Stimulated activated CD4-positive, alpha-beta T cell treated with anti-CD3 and anti-CD28 coated beads, TNF-alpha, amount 100 ng/mL, for 48 hours (primary cell): Measurements from ENCODE around the gene AP5Z1.
A peak's percentile ranks its signal among the peaks of the same experiment; 100 is the strongest.
"Not testable (repeated sequence)": the region's sequence is repeated elsewhere in the genome, so short reads cannot be mapped to it uniquely, and the experiment has no call there.

Source experiments
- DNase-seq, 3 donors: peaks; one replicate each; pipeline ENCODE4 v3.0.0-alpha.2; 2020; ENCODE audit warnings: low read depth in 3 of 3

AP5Z1 gene

DNA sequence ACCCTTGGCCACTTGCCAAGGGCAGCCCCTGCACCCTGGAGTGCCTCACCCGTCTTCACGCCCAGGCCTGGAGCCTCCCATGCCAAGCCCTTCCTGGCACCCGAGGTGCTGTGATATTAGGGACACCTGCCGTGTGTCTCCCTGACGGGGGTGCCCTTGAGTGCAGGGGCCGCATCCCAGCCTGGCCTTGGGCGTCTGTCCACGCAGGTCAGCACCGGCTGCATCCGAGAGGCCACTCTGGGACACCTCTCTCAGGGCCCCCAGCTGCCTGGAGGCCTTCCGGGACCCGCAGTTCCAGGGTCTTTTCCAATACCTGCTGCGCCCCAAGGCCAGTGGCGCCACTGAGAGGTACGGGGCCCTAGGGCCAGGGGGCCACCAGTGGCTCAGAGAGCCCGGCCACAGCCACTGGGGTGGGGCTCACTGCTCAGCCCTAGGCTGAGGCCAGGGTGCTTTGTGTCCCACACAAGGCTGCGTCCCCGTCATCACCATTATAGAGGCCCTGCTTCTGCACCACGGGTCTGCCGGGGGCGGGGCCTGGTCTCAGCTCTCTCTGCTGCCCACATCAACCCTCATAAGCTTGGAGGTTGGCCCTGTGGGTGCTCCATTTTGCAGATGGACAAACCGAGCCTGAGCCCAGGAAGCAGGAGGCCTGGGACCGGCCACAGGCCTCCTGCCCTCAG lies 12.7 kb downstream of the AP5Z1 start:
- DNase-seq: no peak

DNA sequence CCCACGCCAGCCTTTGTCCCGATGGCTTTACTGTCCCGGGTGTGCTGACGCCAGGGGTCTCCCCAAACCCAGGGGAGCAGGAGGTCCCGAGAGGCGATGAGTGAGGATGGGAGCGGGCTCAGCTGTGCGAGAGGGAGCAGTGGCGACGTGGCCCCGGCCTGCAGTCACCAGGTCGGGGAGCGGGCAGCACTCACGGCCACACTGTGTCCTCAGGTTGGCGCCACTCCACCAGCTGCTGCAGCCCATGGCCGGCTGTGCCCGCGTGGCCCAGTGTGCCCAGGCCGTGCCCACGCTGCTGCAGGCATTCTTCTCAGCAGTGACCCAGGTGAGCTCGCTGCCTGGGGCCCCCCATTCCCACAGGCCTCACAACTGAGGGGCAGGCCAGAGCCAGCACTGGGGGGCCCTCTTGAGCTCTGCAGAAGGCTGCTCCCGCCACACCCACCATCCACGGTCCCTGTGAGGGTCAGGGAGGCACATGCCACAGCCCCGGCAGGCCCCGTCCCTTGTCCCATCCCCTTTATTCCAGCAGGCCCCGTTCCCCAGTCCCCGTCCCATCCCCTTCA lies 13.3 kb downstream of the AP5Z1 start:
- DNase-seq: no peak

DNA sequence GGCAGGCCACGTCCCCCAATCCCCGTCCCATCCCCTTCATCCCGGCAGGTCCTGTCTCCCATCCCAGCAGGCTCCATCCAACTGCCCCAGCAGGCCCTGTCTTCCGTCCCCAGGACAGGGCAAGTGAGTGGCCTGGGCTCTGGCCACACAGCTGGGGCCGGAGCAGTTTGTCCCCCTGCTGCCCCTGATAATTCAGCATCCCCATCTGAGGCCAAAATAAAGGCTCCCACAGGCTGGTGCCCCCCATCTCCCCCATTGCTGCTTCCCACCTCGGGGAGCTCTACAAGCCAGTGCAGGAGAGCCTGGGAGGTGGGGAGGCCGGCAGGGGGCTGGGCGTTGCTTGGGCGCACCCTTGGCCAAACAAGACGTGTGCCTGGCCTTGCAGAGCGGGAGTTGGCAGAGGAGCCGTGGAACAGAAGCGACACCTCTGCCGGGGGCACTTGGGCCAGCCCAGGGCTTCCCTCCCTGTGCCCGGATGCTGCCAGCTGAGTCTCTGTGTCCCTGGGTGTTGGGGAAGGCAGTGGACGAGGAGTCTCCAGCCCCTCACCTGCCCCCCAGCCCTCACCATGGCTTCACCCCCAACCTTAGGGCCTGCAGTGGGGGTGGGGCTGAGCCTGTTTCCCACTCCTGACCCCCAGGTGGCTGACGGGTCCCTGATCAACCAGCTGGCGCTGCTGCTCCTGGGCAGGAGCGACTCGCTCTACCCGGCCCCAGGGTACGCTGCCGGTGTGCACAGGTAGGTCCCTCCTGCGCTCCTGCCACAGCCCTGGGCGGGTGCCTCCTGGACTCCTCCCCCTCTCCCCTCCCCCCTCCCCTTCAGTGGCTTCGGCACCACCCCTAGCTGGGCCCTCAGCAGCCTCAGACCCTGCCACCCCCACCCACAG lies 14.0 kb downstream of the AP5Z1 start:
- no peak for DNase-seq

DNA sequence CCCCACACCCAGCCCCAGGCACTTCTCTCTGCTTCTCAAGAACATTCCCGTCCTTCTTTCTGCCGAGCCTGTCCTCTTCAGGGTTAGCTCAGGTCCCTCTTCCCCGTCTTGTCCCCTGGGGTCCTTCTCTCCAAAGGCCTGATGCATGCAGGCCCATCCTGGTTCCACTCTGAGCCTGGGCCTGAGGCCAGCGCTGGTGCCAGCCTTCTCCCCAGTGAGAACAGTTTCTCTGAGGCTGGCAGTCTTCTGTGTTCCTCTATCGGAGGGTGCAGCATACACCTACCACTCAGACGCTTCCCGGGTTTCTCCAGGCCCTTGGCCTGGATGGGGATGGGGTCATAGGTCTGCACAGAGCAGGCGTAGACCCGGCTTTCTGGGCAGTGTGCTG lies 14.6 kb downstream of the AP5Z1 start:
- DNase-seq: no peak

DNA sequence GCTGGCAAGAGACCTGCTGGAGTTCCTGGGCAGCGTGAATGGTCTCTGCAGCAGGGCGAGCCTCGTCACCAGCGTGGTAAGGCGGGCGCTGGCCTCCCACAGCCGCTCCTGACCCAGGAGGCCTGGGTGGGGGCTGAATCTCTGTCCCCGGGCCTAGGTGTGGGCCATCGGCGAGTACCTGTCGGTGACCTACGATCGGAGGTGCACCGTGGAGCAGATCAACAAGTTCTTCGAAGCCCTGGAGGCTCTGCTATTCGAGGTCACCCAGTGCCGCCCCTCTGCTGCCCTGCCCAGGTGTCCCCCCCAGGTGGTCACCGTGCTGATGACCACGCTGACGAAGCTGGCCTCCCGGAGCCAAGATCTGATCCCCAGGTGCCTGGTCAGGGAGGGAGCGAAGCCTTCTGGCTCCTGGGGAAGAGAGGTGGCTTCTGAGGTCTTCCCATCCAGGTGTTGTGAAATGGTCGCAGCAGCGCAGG lies 15.1 kb downstream of the AP5Z1 start:
- no peak for DNase-seq

DNA sequence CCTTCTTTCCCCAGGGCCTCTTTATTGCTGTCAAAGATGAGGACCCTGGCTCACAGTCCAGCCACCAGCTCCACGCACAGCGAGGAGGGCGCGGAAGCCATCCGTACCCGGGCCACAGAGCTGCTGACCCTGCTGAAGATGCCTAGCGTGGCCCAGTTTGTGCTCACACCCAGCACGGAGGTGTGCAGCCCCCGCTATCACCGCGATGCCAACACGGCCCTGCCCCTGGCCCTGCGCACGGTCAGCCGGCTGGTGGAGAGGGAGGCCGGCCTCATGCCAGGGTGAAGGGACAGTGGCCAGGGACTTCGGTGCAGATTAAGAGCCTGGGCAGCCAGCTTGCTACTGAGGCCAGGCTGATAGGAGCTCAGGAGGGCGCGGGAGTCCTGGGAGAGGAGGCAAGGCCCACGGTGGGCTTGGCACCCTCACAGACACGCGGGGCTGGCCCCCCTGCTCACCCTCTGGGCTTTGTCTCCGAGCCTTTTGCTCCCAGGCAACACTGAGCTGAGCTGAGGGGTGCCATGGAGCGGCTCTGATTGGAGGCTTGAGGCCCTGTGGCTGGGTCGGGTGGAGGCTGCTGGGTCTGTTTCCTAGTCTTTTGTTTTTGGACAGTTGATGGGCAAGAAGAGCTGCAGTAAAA lies 15.8 kb downstream of the AP5Z1 start:
- DNase-seq: no peak

DNA sequence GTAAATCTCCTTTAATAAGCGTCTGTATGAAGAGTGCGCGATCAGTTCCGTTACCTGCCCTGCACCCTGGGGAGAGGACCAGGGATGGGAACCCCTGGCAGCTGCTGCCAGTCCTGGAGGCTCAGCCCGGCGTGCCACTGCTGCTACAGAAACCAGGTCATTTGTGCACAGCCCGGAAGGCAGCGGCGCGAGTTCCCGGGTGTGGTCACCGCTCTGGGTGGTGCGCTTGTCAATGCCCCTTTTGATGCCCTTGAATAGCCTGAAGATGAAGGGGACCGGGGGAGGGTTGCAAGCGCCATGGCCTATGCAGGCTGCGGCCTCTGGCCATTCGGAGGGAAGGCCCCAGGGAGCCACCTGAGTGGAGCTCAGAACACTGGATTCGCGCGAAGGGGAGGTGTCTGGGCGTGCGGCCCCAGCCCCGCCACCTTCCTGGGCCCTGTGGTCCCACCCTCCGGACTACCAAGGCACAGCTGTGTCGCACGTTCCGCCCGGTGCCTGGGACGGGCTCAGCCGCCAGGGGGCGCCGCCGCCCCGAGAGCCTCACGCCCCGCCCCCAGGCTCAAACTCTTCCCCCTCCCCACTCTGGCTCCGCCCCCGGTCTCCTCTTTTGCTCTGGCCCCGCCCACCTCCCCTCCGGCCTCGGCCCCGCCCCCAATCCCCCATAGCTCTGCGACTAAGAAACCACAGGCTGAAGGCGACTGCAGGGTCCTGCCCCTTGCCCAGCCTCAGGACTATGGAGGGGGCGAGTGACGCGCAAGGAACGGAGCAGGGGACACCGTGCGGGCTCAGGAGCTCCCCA lies 16.5 kb downstream of the AP5Z1 start:
- DNase-seq: peak; percentile 60 to 83 (median 68)

DNA sequence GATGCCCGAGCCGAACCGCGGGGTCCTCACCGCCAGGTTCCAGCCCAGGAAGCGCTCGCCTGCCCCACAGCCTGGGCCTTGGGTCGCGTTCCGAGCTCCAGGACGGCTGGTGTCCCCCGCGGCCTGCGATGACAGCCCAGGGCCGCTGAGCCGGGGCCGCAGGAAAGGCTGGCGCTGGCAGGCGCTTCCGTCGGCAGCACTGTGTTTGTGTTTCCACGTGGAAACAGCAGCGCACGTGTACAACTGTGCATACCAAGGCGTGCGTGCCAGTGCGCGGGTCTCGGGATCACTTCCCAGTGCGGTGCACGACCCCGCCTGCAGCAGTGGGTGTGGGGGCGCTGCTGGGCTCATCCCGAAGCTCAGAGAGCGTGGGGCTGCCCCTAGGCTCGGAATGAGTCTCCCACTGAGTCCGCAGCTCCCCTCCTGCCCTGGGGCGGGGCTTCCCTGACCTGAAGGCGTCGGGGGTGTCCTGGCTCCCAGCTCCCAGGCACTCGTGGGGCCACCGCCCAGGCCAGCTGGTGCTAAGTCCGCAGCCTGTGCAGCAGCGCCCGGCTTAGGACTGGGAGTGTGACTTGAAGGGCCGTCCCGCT lies 17.2 kb downstream of the AP5Z1 start:
- DNase-seq: peak in 1 of 3 donors; percentile 8

DNA sequence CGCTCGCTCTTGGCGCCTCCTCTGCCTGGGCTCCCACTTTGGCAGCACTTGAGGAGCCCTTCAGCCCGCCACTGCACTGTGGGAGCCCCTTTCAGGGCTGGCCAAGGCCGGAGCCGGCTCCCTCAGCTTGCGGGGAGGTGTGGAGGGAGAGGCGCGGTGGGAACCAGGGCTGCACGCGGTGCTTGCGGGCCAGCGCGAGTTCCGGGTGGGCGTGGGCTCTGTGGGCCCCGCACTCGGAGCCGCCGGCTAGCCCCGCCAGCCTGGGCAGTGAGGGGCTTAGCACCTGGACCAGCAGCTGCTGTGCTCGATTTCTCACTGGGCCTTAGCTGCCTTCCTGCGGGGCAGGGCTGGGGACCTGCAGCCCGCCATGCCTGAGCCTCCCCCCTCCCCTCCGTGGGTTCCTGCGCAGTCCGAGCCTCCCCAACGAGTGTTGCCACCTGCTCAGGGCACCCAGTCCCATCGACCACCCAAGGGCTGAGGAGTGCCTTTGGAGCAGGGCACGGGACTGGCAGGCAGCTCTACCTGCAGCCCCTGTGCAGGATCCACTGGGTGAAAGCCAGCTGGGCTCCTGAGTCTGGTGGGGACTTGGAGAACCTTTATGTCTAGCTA lies 18.1 kb downstream of the AP5Z1 start:
- DNase-seq: not testable (repeated sequence)

DNA sequence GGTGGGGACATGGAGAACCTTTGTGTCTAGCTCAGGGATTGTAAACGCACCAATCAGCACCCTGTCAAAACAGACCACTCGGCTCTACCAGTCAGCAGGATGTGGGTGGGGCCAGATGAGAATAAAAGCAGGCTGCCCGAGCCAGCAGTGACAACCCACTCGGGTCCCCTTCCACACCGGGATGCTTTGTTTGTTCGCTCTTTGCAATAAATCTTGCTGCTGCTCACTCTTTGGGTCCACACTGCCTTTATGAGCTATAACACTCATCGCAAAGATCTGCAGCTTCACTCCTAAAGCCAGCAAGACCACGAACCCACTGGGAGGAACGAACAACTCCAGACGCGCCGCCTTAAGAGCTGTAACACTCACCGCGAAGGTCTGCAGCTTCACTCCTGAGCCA lies 18.7 kb downstream of the AP5Z1 start:
- DNase-seq: not testable (repeated sequence)

DNA sequence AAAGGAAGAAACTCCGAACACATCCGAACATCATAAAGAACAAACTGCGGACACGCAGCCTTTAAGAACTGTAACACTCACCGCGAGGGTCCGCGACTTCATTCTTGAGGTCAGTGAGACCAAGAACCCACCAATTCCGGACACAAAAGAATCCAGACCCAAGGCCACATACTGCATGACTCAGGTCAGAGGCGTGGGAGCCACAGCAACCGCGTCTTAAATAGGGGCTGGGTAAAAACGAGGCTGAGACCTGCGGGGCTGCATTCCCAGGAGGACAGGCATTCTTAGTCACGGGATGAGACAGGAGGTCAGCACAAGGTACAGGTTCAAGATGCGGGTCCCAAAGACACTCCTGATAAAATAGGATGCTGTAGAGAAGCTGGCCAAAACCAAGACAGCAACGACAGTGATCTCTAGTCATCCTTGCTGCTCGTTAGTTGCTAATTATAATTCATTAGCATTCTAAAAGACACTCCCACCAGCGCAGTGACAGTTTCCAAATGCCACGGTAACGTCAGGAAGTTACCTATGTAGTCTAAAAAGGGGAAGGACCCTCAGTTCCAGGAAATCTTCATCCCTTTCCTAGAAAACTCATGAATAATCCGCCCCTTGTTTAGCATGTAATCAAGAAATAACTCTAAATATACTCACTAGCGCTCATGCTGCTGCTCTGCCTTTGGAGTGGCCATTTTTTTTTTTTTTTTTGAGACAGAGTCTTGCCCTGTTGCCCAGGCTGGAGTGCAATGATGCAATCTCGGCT lies 19.3 kb downstream of the AP5Z1 start:
- DNase-seq: no peak

DNA sequence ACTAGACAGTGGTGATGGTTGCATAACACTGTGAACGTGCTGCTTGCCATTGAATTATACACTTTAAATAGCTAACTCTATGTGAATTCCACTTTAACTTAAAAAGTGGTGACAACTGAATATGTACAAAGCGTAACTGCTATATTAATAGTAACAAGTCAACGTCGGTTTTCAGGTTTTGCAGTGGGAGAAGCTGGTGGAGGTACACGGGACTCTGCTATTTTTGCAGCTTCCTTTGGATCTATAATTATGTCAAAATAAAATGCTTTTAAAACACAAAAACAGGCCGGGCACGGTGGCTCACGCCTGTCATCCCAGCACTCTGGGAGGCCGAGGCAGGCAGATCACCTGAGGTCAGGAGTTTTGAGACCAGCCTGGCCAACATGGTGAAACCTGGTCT lies 21.0 kb downstream of the AP5Z1 start:
- no peak for DNase-seq

DNA sequence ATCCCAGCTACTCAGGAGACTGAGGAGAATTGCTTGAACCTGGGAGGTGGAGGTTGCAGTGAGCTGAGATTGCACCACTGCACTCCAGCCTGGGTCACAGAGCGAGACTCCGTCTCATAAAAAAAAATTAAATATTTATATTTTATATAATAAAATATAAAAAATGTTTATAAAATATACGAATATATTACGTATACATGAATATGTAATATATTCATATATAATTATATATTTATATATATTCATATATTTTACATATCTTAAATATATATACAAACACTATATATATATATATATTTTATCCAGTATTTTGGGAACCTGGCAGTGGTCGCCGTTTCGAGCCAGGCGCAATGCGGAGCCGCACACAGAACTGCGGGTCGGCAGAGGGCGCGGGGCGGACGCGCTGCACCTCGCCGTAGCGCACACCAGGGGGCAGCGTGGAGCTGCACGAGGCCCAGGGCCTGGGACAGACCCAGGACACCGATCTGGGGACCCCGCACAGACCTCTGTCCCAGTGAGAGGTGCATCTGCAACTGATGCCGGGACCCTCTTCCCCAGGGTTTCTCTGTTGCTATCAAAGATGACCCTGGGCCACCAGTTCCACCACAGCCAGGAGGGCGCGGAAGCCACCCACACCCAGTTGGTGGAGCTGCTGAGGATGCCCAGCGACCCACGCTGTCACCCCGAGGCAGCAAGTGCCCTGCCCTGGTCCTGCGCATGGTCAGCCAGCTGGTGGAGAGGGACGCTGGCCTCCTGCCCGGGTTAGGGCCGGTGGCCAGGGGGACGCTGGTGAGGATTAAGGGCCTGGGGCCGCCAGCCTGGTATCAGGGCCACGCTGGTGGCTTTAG lies 22.7 kb downstream of the AP5Z1 start:
- peak in 2 of 3 donors; percentile 27 to 51 for DNase-seq

DNA sequence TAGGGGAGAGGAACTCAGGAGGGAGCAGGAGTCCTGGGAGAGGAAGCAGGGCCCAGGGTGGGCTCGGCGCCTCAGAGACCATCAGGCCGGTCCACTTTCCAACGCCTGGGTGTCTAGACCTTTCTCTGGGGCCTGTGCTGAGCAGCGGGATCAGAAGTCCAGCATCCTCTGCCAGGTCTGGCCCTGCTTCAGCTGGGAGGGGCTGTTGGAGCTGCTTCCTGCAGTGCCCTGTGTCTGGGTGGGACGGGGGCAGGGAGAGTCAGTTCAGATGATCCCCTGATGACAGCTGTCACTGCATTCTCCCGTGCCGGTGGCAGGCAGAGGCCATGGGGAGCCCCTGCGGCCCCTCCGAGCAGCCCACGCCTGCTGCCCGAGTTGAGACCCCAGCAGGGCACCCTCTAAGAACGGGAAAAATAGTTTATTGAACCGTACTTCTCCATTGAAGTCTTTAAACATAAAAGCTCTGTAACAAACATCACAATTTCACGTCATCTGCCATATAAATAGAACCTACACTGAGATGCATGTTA lies 23.3 kb downstream of the AP5Z1 start:
- no peak for DNase-seq

DNA sequence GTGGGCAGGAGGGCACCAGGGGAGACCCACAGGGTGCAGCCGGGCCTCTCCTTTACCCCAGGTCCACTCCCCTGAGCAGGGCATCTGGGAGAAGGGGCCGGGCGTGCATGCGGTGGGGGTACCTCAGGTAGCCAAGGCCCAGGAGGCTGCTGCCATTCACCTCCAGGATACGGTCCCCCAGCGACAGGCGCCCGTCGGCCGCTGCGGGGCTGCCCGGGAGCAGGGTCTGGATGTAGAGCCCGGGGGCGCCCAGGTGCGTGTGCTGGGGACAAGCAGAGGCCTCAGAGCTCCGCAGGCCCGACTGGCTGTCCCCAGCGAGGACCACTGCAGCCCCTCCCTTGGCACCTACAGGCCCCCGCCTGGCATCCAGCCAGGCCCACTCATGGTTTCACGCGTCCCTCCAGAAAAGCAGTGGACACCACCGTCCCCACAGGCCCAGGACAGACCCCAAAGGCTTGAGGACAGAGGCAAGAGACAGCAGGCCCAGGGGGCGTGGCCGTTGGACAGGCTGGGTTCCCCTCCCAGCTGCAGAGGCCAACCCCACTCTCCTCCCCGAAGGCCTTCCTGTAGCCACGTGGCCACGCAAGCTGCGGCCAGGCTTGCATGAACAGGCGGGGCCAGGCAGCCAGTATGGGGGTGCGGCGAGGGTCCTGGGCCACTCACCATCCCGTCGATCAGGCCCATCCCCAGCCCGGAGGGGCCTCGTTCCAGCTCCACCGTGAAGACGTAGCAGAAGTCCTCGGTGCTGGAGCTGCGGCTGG lies 24.3 kb downstream of the AP5Z1 start:
- DNase-seq: no peak

DNA sequence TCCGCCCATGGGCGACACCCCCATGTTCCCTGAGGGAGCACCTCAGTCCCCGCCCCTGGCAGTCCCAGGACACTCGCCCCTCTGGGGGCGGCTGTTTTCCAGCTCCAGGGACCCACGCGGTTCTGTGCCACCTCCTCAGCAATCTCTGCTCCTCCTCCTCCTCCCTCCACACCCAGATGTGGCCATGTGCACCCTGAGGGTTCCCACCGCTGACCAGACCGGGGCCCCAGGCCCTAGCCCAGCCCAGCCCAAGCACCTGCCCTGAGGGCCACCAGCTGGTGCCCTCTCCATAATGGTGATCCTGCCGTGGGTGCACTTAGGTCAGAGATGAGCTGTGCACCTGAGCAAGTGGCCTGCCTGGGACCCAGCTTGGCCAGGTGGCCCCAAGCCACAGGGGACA lies 25.1 kb downstream of the AP5Z1 start:
- no peak for DNase-seq

DNA sequence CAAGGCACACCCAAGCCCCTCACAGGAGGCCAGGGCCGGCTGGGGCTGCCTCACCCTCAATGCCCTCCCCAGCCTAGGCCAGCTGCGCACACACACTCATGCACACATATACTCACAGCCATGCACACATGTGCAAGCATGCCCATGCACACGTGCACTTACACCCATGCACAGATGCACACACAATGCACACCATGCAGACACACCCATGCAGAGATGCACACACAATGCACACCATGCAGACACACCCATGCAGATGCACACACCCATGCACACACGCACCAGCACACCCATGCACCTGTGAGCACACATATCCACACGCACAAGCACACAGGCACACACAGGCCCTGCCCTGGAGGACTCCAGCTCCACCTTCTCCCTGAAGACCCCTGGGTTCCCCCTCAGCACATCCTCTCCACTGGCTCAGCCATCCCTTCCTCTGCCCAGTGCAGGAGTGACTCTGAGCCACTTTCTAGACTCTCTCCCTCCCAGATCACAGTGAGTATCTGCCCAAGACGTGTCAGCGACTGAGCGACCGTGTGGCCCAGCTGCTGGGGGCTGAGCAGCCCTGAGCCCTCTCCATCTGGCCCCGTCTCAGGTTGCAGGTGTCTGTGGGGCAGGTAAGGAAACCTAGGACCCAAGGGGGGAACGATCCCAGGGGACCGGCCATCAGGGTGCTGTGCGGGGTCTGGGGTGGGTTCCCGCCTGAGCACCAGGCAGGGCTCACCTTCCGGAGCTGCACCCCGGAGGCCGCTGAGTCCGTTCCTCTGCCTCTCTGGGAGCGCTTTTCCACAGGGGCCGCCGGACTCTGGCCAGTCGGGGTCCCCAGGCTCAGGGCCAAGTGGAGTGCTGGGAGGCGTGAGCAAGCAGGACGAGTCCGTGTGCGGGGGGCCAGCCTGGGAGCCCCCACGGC lies 25.8 kb downstream of the AP5Z1 start:
- no peak for DNase-seq
